Neural cell (in vitro differentiated cells): ENCODE measurements around the gene KLK8. TPM values are rescaled to one million over a fixed set of nuclear protein-coding genes. Genes with fewer than 3 reads are reported as not detected.

Experiments used
- H2AFZ ChIP-seq: fragments of 200-600, 300-800 bp; sonication (generic), shearing (Covaris generic); 2 replicates; pipeline ENCODE4 v1.6.0; 2014; ENCODE audit warnings: low read depth, mild to moderate bottlenecking, antibody characterized with exemption, low read length, moderate library complexity
- H3F3A ChIP-seq: fragments of 200-600 bp; shearing (Covaris generic); 2 replicates; pipeline ENCODE4 v1.6.1; 2016; ENCODE audit warnings: mild to moderate bottlenecking, moderate library complexity, mixed read lengths, antibody characterized with exemption, low read length; ENCODE audit not compliant: insufficient read depth, poor library complexity, severe bottlenecking
- H3K27ac ChIP-seq: fragments of 200-600, 300-800 bp; sonication (generic), shearing (Covaris generic); 2 replicates; pipeline ENCODE4 v1.5.1; 2014; ENCODE audit warnings: mild to moderate bottlenecking, low read length, moderate library complexity
- H3K27me3 ChIP-seq: fragments of 300-800, 200-600 bp; sonication (generic), shearing (Covaris generic); 2 replicates; pipeline ENCODE4 v1.6.0; 2014; ENCODE audit warnings: mild to moderate bottlenecking, low read depth, low read length, moderate library complexity; ENCODE audit not compliant: insufficient read depth
- H3K36me3 ChIP-seq: fragments of 300-800, 200-600 bp; sonication (generic), shearing (Covaris generic); 2 replicates; pipeline ENCODE4 v1.5.1; 2014; ENCODE audit warnings: mild to moderate bottlenecking, antibody characterized with exemption, low read length, moderate library complexity; ENCODE audit not compliant: insufficient read depth
- H3K4me2 ChIP-seq: fragments of 300-800, 200-600 bp; sonication (generic), shearing (Covaris generic); 2 replicates; pipeline ENCODE4 v1.6.0; 2014; ENCODE audit warnings: mild to moderate bottlenecking, low read length
- H3K4me3 ChIP-seq: fragments of 300-800, 200-600 bp; sonication (generic), shearing (Covaris generic); 2 replicates; pipeline ENCODE4 v1.5.1; 2014; ENCODE audit warnings: mild to moderate bottlenecking, low read length, moderate library complexity
- H3K79me2 ChIP-seq: fragments of 200-600 bp; shearing (Covaris generic); replicated peaks from 2 replicates; pipeline ENCODE4 v1.6.0; 2014; ENCODE audit warnings: mild to moderate bottlenecking, low read length, moderate library complexity; ENCODE audit not compliant: insufficient read depth
- H3K9ac ChIP-seq: fragments of 300-800, 200-600 bp; sonication (generic), shearing (Covaris generic); 2 replicates; pipeline ENCODE4 v1.6.1; 2016; ENCODE audit warnings: mild to moderate bottlenecking, low read length, mixed read lengths
- H3K9me2 ChIP-seq: fragments of 200-600 bp; shearing (Covaris generic); 2 replicates; pipeline ENCODE4 v1.6.1; 2016; ENCODE audit warnings: mild to moderate bottlenecking, low read length, mixed read lengths; ENCODE audit not compliant: insufficient read depth
- H3K9me3 ChIP-seq: fragments of 200-600, 300-800 bp; sonication (generic), shearing (Covaris generic); 2 replicates; pipeline ENCODE4 v1.6.1; 2016; ENCODE audit warnings: mild to moderate bottlenecking, mixed run types, low read length, moderate library complexity, mixed read lengths
- H4K20me1 ChIP-seq: fragments of 200-600 bp; shearing (Covaris generic); 2 replicates; pipeline ENCODE4 v1.6.1; 2016; ENCODE audit warnings: mild to moderate bottlenecking, mixed run types; ENCODE audit not compliant: insufficient read depth
- CTCF ChIP-seq: fragments of 450-650 bp; IDR thresholded peaks from 2 replicates; pipeline ENCODE4 v1.5.1; 2014; ENCODE audit warnings: antibody characterized with exemption, mild to moderate bottlenecking, moderate library complexity; ENCODE audit not compliant: poor library complexity, severe bottlenecking
- EP300 ChIP-seq: fragments of 450-650 bp; conservative IDR thresholded peaks from 2 replicates; pipeline ENCODE4 v1.6.1; 2014; ENCODE audit warnings: antibody characterized with exemption, mild to moderate bottlenecking, moderate library complexity; ENCODE audit not compliant: poor library complexity, severe bottlenecking
- EZH2 ChIP-seq: fragments of 200-600, 300-800 bp; shearing (Covaris generic), sonication (generic); IDR thresholded peaks from 2 replicates; pipeline ENCODE4 v1.6.1; 2014; ENCODE audit warnings: antibody characterized with exemption, low read length, borderline replicate concordance, mild to moderate bottlenecking; ENCODE audit not compliant: insufficient read depth, poor library complexity, severe bottlenecking
- MXI1 ChIP-seq: fragments of 450-650 bp; conservative IDR thresholded peaks from 2 replicates; pipeline ENCODE4 v1.6.1; 2014; ENCODE audit warnings: antibody characterized with exemption, mild to moderate bottlenecking; ENCODE audit not compliant: poor library complexity, severe bottlenecking
- POLR2AphosphoS5 ChIP-seq: IDR thresholded peaks from 2 replicates; pipeline ENCODE4 v1.6.1; 2012
- RAD21 ChIP-seq: fragments of 450-650 bp; conservative IDR thresholded peaks from 2 replicates; pipeline ENCODE4 v1.6.1; 2014; ENCODE audit warnings: antibody characterized with exemption, mild to moderate bottlenecking, moderate library complexity
- SMC3 ChIP-seq: fragments of 450-650 bp; conservative IDR thresholded peaks from 2 replicates; pipeline ENCODE4 v1.6.1; 2014; ENCODE audit warnings: antibody characterized with exemption, mild to moderate bottlenecking, moderate library complexity; ENCODE audit not compliant: poor library complexity
- TAF1 ChIP-seq: IDR thresholded peaks from 2 replicates; pipeline ENCODE4 v1.6.1; 2012; ENCODE audit warnings: low read depth
- polyA plus RNA-seq: library from polyadenylated mRNA; depleted of rRNA; stranded (reverse); fragments of >200 nt; gene quantifications from 2 replicates; pipeline ENCODE4 v1.2.3, GENCODE V29; 2014
- TF ChIP-seq, protein P1 (sequence below): IDR thresholded peaks from 2 replicates; pipeline ENCODE4 v1.6.1; 2012; ENCODE audit warnings: borderline replicate concordance

Gene KLK8
- polyA plus RNA-seq, 1 donor from 2014 or later: not detected

GRCh38 chr19:50967929-50968715 is 33.3 kb downstream of the KLK8 start (continued):
- TF ChIP-seq CTCF: no peak

DNA sequence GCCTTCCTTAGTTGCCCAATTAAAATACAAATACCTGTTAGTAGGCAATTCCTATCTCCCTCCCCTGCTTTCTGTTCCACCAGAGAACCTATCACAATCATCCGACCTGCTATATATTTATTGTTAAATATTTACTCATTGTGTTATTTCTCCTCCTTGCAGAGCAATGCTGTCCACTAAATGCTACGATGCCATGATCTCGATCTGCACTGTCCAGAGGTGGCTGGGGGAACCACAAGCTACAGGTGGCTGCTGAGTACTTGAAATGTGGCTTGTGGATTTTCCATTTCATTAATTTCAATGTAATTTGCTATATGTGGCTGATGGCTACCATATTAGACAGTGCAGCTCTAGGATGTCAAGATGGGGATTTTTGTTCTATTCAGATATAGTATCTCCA is 37.1 kb downstream of the KLK8 start:
- TF ChIP-seq CTCF: no peak
- no peaks in the 10 kb centered on the region for H3K79me2 ChIP-seq
- no peak overlapping the region for H3K4me3 ChIP-seq
- H3K9me2 ChIP-seq: no peaks in the 10 kb centered on the region
- H3K27ac ChIP-seq: no peak overlapping the region
- no peak overlapping the region for H3K9ac ChIP-seq
- H3K9me3 ChIP-seq: no peaks in the 10 kb centered on the region
- no peaks in the 10 kb centered on the region for H3K27me3 ChIP-seq
- no peaks in the 10 kb centered on the region for H3K36me3 ChIP-seq
- no peak overlapping the region for H2AFZ ChIP-seq
- no peaks in the 10 kb centered on the region for H3F3A ChIP-seq
- no peaks in the 10 kb centered on the region for H4K20me1 ChIP-seq
- H3K4me2 ChIP-seq: no peak overlapping the region

- H3K9me2 ChIP-seq: no peaks in the 10 kb centered on the region
- H3K27me3 ChIP-seq: no peaks in the 10 kb centered on the region
- no peak overlapping the region for H3K4me3 ChIP-seq
- H3K9me3 ChIP-seq: no peaks in the 10 kb centered on the region
- no peaks in the 10 kb centered on the region for H3K36me3 ChIP-seq
- no peak overlapping the region for H3K9ac ChIP-seq
- H3K27ac ChIP-seq: no peak overlapping the region
- H3K4me2 ChIP-seq: no peak overlapping the region
- no peaks in the 10 kb centered on the region for H3K79me2 ChIP-seq
- H3F3A ChIP-seq: no peaks in the 10 kb centered on the region
- H2AFZ ChIP-seq: no peak overlapping the region
- H4K20me1 ChIP-seq: no peaks in the 10 kb centered on the region
- TF ChIP-seq EP300 (no peak), POLR2AphosphoS5 (no peak), EZH2 (no peak), RAD21 (no peak), TAF1 (no peak), CTCF (no peak), SMC3 (no peak), MXI1 (no peak)
- TF ChIP-seq, protein P1, sequence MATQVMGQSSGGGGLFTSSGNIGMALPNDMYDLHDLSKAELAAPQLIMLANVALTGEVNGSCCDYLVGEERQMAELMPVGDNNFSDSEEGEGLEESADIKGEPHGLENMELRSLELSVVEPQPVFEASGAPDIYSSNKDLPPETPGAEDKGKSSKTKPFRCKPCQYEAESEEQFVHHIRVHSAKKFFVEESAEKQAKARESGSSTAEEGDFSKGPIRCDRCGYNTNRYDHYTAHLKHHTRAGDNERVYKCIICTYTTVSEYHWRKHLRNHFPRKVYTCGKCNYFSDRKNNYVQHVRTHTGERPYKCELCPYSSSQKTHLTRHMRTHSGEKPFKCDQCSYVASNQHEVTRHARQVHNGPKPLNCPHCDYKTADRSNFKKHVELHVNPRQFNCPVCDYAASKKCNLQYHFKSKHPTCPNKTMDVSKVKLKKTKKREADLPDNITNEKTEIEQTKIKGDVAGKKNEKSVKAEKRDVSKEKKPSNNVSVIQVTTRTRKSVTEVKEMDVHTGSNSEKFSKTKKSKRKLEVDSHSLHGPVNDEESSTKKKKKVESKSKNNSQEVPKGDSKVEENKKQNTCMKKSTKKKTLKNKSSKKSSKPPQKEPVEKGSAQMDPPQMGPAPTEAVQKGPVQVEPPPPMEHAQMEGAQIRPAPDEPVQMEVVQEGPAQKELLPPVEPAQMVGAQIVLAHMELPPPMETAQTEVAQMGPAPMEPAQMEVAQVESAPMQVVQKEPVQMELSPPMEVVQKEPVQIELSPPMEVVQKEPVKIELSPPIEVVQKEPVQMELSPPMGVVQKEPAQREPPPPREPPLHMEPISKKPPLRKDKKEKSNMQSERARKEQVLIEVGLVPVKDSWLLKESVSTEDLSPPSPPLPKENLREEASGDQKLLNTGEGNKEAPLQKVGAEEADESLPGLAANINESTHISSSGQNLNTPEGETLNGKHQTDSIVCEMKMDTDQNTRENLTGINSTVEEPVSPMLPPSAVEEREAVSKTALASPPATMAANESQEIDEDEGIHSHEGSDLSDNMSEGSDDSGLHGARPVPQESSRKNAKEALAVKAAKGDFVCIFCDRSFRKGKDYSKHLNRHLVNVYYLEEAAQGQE: no peak
Measured at GRCh38 chr19:50963381-50963780, 38.0 kb downstream of the KLK8 start.
